ENCODE data around the gene FBXO31. TPM values are rescaled to one million over a fixed set of nuclear protein-coding genes. Genes with fewer than 3 reads are reported as not detected.
A peak's percentile ranks its signal among the peaks of the same experiment; 100 is the strongest.

The FBXO31 gene, protein sequence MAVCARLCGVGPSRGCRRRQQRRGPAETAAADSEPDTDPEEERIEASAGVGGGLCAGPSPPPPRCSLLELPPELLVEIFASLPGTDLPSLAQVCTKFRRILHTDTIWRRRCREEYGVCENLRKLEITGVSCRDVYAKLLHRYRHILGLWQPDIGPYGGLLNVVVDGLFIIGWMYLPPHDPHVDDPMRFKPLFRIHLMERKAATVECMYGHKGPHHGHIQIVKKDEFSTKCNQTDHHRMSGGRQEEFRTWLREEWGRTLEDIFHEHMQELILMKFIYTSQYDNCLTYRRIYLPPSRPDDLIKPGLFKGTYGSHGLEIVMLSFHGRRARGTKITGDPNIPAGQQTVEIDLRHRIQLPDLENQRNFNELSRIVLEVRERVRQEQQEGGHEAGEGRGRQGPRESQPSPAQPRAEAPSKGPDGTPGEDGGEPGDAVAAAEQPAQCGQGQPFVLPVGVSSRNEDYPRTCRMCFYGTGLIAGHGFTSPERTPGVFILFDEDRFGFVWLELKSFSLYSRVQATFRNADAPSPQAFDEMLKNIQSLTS
- 10 to 100 TPM; 30.5 to 36.9 TPM for total RNA-seq

DNA sequence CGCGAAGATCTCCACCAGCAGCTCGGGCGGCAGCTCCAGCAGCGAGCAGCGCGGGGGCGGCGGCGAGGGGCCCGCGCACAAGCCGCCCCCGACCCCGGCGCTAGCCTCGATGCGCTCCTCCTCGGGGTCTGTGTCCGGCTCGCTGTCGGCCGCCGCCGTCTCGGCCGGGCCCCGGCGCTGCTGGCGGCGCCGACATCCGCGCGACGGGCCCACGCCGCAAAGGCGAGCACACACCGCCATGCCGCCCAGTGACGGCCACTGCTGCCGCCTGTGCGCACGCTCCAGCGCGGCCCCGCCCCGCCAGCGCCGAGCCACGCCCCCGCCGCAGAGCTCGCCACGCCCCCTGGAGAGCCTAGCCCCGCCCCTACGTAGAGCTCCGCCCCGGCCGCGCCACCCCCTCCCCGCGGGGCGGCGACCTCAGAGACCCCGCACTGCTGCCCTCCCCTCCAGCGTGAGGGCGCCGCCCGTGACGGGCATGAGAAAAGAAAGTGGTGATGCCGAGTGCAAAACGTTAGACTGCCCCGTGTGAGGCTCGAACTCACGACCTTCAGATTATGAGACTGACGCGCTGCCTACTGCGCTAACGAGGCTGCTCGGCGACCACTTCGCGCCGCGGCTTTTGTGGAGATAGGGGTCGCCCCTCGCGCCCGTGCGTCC lies at the start of gene FBXO31:
FBXO31 (minus strand) TSS at position 272 of the 657 bp plus-strand sequence; CDS start at position 240, 32 bp downstream.
- Mint-ChIP-seq H3K36me3 (no peaks in the 10 kb centered on the region), H3K27me3 (no peaks in the 10 kb centered on the region), H3K4me1 (ENCODE audit: low read depth in 2 of 2) (peaks cover 53 to 57% of the 10 kb centered on the region in 2 donors), H3K9me3 (no peaks in the 10 kb centered on the region), H3K27ac (peak within 1 kb of the TSS; percentile 97), H3K4me3 (peak within 1 kb of the TSS; percentile 90)
- DNase-seq (ENCODE audit: low spot score): peak; percentile 92
- peak; percentile 86 to 90 for ATAC-seq

DNA sequence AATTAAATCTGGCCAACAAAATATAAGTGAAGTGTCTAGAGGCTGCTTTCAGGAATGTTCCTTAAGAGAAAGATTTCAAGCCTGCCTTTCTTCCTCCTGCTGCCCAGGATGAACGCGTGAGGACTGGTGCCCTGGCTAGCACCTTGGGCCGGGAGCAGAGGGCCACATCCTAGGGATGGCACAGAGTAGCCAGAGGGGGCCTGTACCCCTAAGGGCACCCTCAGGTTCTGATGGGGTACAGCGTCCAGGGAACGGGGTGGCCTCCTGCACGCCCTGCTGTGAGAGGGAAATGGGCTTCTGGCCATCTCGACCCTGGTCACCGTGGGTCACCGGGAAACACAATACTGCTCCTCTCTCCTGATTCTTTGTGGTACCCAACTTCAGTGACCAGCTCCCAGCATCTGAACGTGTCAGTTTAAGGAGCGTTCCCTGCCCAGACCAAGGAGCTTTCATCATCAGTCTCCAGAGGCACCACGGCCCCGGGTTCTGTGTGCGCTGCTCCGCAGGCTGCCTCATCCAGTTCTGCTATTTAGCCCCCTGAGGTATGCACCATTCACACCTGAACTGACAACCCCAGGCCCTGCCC lies 48.8 kb upstream of the FBXO31 start:
- Mint-ChIP-seq H3K36me3 (no peaks in the 10 kb centered on the region), H3K27me3 (no peaks in the 10 kb centered on the region), H3K4me3 (no peak overlapping the region), H3K4me1 (ENCODE audit: low read depth in 2 of 2) (peaks cover 13 to 25% of the 10 kb centered on the region in 2 donors), H3K27ac (no peak overlapping the region), H3K9me3 (no peaks in the 10 kb centered on the region)
- ATAC-seq: no peak
- DNase-seq (ENCODE audit: low spot score): no peak

DNA sequence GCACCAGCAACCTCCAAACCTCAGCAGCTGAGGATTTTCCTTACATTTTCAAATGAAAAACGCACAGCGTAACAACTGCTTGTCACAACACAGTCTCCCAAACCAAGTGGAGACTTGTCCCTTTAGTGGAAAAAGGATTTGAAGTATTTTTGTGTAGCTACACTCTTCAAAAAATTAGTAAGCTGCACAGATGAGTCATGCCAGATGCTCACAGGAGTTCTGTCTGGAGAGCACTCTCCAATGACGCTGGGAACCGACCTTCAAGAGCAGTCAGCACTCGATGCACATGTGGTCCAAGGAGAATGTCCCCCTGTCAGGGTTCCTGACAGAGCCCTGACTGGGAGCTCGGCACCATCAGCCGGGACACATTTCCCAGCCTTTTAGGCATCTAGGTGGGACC lies 48.4 kb upstream of the FBXO31 start:
- H3K36me3 Mint-ChIP-seq: no peaks in the 10 kb centered on the region
- no peaks in the 10 kb centered on the region for H3K27me3 Mint-ChIP-seq
- H3K4me1 Mint-ChIP-seq (ENCODE audit: low read depth in 2 of 2): peaks cover 13 to 24% of the 10 kb centered on the region in 2 donors
- H3K9me3 Mint-ChIP-seq: no peaks in the 10 kb centered on the region
- no peak overlapping the region for H3K27ac Mint-ChIP-seq
- no peak overlapping the region for H3K4me3 Mint-ChIP-seq
- no peak for DNase-seq (ENCODE audit: low spot score)
- no peak for ATAC-seq

DNA sequence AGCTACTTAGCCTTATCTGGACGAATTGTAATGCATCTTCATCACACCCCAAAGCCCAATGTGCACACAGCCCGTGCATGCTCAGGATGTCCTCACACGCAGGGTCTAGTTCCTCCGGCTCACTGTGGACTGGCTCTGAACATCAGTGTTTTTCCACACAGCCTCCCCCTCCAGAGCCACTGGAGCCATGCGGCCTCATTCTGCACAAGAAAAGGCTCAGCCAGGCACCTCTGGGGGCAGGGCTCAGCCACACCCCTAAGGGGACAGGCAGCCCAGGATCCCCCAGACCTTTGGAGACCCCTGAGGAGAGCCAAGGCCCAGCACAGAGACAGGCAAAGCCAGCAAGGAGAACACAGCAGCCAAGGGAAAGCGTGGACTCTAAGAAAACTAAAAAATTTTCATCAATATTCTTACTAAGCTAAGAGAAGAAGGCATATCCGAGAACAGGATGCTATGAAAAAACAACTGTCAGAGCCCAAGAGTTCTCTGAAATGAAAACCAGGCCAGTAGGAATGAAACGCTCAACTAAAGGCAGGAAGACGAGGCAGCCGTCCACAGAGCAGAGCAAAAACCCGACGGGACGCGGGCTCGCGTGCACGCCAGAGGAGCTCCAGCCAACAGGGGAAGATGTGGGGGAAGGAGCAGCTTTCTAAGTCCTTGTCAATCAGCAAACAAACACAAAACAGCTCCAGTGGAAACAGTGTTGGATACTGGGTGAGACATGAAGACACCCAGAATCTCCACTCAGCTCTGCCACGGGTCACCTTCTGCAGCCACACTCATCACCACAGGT lies 43.0 kb upstream of the FBXO31 start:
- DNase-seq (ENCODE audit: low spot score): no peak
- Mint-ChIP-seq H3K4me1 (ENCODE audit: low read depth in 2 of 2) (peaks cover 7 to 11% of the 10 kb centered on the region in 2 donors), H3K27me3 (no peaks in the 10 kb centered on the region), H3K36me3 (peaks cover 6% of the 10 kb centered on the region), H3K9me3 (no peaks in the 10 kb centered on the region), H3K4me3 (no peak overlapping the region), H3K27ac (no peak overlapping the region)
- ATAC-seq: no peak

DNA sequence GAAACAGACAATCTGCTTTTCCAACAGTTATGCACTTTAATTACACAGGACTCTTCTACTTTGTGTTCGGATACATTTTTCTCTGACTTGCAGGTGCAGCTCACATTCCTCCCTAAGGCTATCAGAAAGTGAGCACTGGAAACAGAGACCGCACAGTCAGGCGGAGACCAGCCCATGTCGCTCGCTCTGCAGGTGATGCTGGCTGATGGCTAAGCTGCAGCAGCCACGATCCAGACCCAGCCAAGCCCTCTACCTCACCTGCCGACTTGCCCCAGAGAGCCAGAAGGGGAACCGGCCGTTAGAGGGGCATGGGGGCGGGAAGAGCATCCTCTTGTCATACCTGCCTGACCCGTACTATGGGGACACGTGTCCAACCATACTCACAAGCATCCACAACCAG lies 42.4 kb upstream of the FBXO31 start:
- Mint-ChIP-seq H3K27ac (no peak overlapping the region), H3K4me1 (ENCODE audit: low read depth in 2 of 2) (peaks cover 7 to 11% of the 10 kb centered on the region in 2 donors), H3K27me3 (no peaks in the 10 kb centered on the region), H3K36me3 (peaks cover 6% of the 10 kb centered on the region), H3K9me3 (no peaks in the 10 kb centered on the region), H3K4me3 (no peak overlapping the region)
- ATAC-seq: no peak
- DNase-seq (ENCODE audit: low spot score): no peak

DNA sequence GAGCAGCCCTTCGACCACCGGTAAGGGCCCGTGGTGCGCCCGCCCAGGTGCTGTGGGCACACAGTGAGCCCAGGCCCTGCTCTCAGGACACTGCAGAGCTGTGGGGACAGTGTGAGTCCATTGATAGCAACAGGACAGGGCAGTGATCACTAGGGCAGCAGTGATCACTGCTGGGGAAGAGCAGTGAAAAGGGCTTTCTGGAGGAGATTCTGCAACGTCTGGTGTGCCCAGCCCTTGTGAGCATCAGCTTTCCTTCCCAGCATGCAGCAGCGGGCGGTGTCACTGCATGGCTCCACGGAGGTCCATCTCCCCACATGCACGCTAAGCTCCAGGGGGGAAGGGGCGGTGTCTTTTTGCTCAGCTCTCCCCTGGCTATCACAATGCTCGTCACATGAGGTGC lies 40.7 kb upstream of the FBXO31 start:
- no peak overlapping the region for H3K27ac Mint-ChIP-seq
- no peaks in the 10 kb centered on the region for H3K9me3 Mint-ChIP-seq
- peaks cover 7 to 11% of the 10 kb centered on the region in 2 donors for H3K4me1 Mint-ChIP-seq (ENCODE audit: low read depth in 2 of 2)
- no peak overlapping the region for H3K4me3 Mint-ChIP-seq
- ATAC-seq (no peak), DNase-seq (ENCODE audit: low spot score) (no peak)
- no peaks in the 10 kb centered on the region for H3K27me3 Mint-ChIP-seq
- peaks cover 6% of the 10 kb centered on the region for H3K36me3 Mint-ChIP-seq

DNA sequence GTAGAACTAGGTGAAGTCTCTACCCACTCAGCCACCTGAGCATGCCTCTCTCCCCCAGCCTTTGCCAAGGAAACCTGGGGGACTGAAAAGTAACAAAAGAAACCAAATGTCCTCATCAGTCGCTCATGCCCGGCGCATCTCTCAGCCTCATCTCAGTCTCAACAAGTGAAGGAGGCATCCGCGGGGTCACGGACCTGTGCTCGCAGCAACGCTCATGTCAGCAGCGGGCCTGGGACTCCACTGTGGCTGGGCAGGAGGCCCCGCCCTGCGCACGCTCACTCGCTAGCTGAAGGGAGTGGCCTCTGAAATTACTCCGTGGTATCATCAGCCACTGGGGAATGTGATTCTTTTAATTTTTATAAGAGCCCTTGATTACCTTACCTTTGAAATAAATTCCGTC lies 39.9 kb upstream of the FBXO31 start:
- H3K4me1 Mint-ChIP-seq (ENCODE audit: low read depth in 2 of 2): peaks cover 7 to 11% of the 10 kb centered on the region in 2 donors
- H3K4me3 Mint-ChIP-seq: no peak overlapping the region
- DNase-seq (ENCODE audit: low spot score) (no peak), ATAC-seq (no peak)
- no peaks in the 10 kb centered on the region for H3K9me3 Mint-ChIP-seq
- no peak overlapping the region for H3K27ac Mint-ChIP-seq
- H3K27me3 Mint-ChIP-seq: no peaks in the 10 kb centered on the region
- H3K36me3 Mint-ChIP-seq: peaks cover 6% of the 10 kb centered on the region

DNA sequence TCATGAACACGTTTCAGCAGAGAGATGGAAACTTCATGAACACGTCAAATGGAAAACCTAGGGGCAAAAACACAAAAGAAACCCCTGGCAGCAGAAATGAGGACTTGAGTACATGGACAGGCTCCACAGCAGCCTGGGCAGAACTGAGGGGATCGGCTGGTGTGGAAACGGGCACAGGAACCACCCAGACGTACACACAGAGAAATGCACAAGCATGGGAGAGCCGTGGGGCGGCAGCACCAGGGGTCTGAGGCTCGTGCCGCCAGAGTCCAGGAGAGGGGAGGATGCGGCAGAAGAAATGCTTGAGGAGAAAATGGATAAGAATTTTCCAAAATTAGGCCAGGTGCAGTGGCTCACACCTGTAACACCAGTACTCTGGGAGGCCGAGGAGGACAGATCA lies 38.5 kb upstream of the FBXO31 start:
- no peaks in the 10 kb centered on the region for H3K9me3 Mint-ChIP-seq
- H3K36me3 Mint-ChIP-seq: peaks cover 6% of the 10 kb centered on the region
- H3K4me1 Mint-ChIP-seq (ENCODE audit: low read depth in 2 of 2): peaks cover 7 to 11% of the 10 kb centered on the region in 2 donors
- no peak overlapping the region for H3K27ac Mint-ChIP-seq
- H3K27me3 Mint-ChIP-seq: no peaks in the 10 kb centered on the region
- ATAC-seq: no peak
- no peak overlapping the region for H3K4me3 Mint-ChIP-seq
- no peak for DNase-seq (ENCODE audit: low spot score)

DNA sequence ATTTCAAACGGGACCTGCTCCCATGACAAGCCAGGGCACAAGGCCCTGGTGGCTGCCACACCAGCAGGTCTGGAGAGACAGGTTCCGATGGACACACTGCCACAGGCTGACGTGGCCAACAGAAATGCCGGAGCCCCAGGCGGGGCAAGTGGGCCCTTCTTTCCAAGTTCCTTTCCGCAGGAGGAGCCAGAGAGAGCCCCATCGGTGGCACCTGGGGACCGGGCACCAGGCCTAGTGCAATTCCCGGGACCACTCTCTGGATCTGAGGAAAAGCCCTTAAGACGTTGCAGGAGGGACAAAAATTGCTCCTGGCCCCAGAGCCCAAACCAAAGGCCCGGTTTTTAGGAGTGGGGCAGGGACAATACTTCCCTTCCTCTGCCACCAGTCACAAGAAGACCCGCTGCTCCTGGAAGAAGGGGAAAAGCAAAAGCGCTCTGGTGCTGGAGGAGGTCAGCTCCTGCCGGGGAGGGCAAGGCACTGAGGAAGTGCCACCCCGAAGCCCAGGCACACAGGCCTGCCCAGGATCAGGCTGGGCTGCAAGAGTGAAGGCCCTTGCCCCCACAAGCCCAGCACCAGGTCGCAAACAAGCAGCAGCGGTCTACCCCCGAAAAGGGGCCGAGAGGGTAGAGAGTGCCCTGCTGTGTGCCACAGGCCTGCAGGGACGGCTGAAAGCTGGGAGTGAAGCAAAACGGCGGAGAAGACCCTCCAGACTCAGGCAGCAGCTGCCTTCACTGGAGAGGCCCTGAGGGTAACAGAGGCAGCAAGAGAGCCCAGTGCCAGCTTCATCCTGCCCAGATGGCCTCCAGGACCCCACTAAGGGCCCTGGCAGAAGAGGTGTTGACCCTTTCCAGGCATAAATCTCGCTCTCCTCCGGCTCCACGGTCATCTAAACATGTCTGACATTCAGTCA lies 37.7 kb upstream of the FBXO31 start:
- no peak overlapping the region for H3K4me3 Mint-ChIP-seq
- no peak for ATAC-seq
- peaks cover 5 to 7% of the 10 kb centered on the region in 2 donors for H3K4me1 Mint-ChIP-seq (ENCODE audit: low read depth in 2 of 2)
- no peaks in the 10 kb centered on the region for H3K27me3 Mint-ChIP-seq
- peaks cover 6% of the 10 kb centered on the region for H3K36me3 Mint-ChIP-seq
- no peak for DNase-seq (ENCODE audit: low spot score)
- no peak overlapping the region for H3K27ac Mint-ChIP-seq
- no peaks in the 10 kb centered on the region for H3K9me3 Mint-ChIP-seq

DNA sequence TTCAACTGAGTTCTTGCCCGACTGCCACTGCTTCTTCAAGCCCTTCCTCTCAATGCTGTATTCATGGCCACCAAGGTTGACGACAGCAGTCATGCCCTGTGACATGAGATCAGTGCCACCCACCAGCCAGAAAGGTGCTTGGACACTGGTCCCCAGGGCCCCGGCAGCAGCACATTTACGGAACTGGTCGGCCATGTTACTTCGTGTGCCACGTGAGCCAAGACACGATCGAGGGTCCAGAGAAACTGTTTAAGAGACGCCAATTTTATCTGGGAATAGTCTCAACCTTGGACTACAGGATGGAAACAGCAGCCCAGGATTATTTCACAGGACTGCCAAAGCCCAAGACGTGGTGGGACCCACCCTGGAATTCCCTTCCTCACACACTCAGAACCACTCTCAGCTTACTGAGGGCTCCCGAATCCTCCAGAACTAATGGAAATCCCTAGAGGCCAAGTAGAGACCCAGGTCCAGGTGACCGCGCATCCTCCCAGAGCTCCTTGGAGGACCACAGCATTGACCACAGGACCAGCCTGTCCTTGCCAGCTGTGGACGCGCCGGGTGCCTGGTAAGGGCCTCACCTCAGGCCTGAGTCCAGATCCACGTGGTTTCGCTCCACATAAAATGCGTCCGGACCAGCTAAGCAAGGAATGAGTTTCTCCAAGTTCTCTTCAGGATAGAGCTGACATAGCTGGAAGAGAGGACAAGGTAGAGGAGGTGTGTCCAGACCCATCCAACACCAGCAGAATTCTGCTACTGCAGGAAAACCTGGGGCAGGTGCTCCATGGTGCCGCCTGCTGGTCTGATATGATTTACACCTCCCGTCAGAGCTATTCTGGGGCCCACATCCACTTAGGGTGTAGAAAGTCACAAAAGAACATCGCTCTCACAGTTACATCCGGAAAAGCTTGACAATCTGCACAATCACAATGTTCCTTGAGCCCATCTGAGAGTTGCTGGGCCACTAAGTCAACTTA lies 36.7 kb upstream of the FBXO31 start:
- Mint-ChIP-seq H3K36me3 (peaks cover 6% of the 10 kb centered on the region), H3K4me3 (no peak overlapping the region), H3K9me3 (no peaks in the 10 kb centered on the region), H3K27me3 (no peaks in the 10 kb centered on the region), H3K4me1 (ENCODE audit: low read depth in 2 of 2) (peaks cover 0 to 2% of the 10 kb centered on the region in 2 donors), H3K27ac (no peak overlapping the region)
- DNase-seq (ENCODE audit: low spot score) (no peak), ATAC-seq (no peak)

DNA sequence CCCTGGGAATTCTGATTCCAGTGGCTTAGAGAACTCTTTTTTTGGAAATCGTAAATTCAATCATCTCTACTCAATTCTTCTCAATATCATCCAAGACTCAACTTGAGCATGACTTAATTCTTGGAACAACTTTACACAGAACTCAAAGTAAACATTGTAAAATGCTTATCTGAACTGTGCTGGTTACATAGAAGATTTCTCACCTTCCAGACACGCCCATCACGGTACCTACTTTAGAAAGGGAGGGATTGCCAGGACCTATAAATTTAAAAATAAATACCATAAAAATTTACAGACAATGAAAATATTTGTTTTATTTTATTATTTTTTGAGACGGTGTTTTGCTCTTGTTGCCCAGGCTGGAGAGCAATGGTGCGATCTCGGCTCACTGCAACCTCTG lies 35.1 kb upstream of the FBXO31 start:
- no peaks in the 10 kb centered on the region for H3K4me1 Mint-ChIP-seq (ENCODE audit: low read depth in 2 of 2)

DNA sequence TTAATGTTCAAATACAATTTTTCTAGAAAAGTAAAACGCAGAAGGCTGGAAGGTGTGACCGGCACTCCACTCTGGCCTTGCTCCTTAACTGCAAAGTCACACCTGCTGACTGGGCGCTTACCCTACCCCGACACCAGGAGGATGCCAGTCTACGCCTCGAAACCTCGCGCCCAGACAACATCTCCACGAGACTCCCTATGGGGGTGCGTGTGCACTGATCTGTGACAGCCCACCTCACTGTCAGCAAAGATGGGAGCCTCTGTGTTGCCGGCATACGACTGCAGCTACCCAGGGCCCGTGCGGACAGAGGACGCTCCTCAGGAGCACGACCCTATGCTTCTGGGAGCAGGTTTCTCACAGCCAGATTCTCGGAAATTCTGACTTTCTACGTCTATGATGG lies 34.6 kb upstream of the FBXO31 start:
- Mint-ChIP-seq H3K27me3 (no peaks in the 10 kb centered on the region), H3K4me3 (no peak overlapping the region), H3K4me1 (ENCODE audit: low read depth in 2 of 2) (no peaks in the 10 kb centered on the region), H3K27ac (no peak overlapping the region), H3K9me3 (no peaks in the 10 kb centered on the region), H3K36me3 (peaks cover 6% of the 10 kb centered on the region)
- ATAC-seq (no peak), DNase-seq (ENCODE audit: low spot score) (no peak)

More for the DNA sequence above, 35.1 kb upstream of the FBXO31 start:
- Mint-ChIP-seq H3K27me3 (no peaks in the 10 kb centered on the region), H3K27ac (no peak overlapping the region), H3K36me3 (peaks cover 6% of the 10 kb centered on the region), H3K9me3 (no peaks in the 10 kb centered on the region), H3K4me3 (no peak overlapping the region)
- no peak for ATAC-seq
- DNase-seq (ENCODE audit: low spot score): no peak

All from natural killer cell treated with Interleukin-12 subunit alpha and Interleukin-12 subunit beta and Interleukin-15 and Interleukin-18, amount 100 ng/mL, for 72 hours (primary cell).